GM21423 (cell line): ENCODE results near the gene ZNF598.

Source experiments
- ATAC-seq: cut with Tn5 transposase; IDR thresholded peaks from one replicate; pipeline ENCODE4 v1.9.1; 2021; ENCODE audit warnings: mild to moderate bottlenecking, moderate library complexity; ENCODE audit not compliant: unreplicated experiment

ZNF598 gene

DNA sequence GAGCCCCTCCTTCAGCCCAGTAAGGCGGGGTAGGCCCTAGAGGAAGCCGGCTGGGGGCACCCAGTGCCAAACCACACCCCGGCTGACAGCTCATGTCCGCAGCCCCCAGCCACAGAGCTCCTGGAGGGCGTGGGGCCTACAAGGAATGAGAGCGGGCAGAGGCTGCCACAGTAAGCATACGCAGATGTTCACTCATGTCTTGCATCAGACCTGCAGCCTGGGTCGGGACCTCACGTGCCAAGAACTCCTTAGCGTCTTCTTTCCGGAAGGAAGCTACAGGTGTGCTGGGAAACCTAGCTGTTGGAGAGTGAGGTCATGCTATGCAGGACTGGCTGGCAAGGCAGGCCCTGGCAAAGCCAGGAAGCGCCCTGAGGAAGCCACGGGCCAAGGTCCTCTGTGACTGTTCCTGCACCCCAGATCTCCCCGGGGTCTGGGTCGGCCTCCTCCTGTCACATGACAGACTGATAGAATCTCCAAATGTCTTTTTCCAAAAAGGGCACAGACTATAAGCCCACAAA, 1.6 kb downstream of the ZNF598 start:
- no peak for ATAC-seq

GRCh38 chr16:2007081-2007836, 2.4 kb downstream of the ZNF598 start:
- ATAC-seq, result no peak

DNA sequence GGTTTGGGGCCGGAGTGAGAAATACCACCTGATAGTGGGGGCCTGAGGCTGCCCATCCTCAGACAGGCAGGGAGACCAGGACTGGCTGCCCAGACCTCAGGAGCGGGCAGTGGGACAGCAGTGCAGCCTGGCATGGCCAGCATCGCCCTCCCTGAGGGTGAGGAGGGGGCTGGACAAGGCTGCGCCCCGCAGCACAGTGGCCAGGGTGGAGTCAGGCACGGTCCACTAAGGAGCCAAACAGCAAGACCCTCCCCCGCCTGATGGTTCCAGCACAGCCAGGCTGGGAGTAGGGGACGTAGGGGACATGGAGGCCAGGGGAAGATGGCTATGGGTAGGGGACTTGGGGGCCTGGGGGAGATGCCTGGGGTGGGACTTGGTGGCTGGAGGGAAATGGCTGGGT, 3.3 kb downstream of the ZNF598 start:
- no peak for ATAC-seq

GRCh38 chr16:2005646-2006045, 4.0 kb downstream of the ZNF598 start:
- no peak for ATAC-seq

GRCh38 chr16:2004795-2005517, 4.7 kb downstream of the ZNF598 start:
- ATAC-seq, result no peak

DNA sequence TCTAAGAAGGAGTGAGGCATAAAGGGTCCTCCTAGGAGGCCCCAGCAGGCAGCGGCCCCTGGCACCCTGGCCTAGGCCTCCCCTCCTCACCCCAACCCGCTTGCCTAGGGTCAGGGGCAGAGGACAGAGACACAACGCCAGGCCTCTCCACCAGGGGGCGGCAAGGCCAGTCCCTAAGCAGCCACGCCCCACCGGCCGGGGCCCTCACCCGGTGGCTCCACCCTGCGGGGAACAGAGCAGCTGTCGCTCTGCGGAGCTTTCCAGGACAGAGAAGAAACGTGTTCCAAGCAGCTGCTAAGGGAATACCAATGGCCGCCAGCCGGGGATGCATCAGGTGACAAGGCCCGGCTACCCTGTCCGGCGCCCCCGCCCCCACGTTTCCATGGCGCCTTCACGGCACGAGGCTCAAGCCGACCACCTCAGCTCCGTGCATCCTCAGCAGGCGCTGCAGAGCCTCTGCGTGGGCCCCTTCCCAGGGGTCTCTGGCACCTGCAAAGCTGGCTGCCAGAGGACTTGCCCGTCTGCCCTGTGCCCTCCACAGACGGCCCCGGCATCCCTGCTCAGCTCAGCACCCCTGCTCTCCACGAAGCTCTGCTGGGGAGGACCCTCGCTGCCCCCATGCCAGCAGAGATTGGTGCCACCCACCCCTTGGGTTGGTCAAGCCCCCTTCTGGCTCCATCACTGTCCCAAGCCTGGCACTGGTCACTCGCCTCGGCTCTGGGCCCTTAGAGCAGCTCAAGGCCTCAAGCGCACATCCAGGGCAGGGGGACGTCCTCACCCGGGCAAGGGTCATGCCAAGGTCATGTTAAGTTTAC, 5.6 kb downstream of the ZNF598 start:
- ATAC-seq, result peak; percentile 46

DNA sequence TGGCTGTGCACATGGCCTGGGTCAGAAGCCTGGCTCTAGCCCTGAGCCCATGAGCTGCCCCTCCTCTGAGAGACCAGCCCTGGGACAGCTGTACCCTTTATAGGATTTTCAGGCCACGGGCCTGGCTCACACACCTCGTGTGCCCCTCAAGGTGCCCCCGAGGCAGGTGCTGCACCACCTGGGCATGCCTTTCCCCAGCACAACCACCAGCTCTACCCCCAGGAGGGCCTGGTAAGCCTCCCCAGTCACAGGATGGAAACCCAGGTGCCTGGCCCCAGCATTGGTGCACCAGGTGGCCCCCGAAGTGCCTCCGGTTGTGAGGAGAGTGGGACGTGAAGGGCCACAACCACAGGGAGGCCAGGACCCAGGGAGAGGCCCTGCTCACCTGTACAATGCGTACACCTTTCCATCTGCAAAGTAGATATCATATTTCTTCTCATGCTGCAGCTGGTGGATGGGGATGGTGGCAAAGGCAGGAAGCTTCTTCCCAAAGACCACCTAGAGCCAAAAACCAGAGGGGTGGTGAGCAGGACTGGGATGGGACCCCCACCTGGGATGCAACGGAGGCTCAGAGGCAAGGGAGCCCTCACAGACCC, 6.3 kb downstream of the ZNF598 start:
- ATAC-seq, result no peak

GRCh38 chr16:2002406-2003230, 7.0 kb downstream of the ZNF598 start:
- no peak for ATAC-seq

- no peak for ATAC-seq
These were observed 7.9 kb downstream of the ZNF598 start for GRCh38 chr16:2001456-2002355.

- no peak for ATAC-seq
These were observed 8.6 kb downstream of the ZNF598 start for GRCh38 chr16:2001035-2001434.

GRCh38 chr16:1999866-2000514, 9.6 kb downstream of the ZNF598 start:
- no peak for ATAC-seq

DNA sequence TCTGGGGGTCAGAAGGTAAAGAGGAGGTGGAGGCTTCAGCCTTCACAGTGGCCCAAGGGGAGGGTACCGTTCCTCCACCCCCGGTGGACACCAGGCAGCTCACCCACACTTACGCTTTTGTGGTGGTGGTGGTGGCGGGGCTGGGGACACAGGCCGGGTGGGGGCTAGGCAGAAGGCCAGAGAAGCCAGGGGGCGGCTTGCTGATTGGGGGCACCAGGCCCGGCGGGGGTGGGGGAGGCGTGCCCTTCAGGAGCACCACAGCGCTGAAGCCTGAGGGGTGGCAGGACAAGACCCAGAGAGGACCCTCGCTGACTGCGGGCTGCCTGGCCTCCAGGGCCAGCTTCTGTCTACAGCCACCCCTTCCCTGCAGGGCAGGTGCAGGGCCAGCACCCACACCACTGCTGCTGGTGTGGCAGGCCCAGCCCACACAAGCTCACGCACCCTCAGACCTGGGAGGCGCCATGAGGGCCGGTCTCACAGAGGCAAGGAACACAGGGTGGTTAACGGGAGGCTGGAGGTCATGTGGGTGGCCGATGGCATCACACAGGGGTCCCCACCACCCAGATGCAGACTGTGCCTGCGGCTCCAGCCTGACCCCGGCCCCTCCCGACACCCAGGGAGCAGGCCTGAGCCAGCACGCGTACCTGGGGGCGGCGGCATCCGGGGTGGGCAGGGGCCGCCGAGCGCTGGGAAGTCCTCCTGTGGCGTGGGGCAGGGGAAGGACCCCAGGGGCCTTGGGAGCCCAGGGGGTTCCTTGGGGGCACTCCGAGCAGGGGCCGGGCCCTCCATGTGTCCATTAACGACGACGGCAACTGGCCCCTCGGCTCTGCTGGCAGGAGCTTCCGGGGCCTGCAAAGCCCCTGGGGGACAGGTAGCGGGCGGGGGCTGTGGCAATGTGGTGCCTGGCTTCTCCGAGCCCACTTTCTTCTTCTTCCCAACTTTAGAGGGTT, 10.5 kb downstream of the ZNF598 start:
- no peak for ATAC-seq

- ATAC-seq, result no peak
These were observed 11.2 kb downstream of the ZNF598 start for GRCh38 chr16:1998360-1998835.

DNA sequence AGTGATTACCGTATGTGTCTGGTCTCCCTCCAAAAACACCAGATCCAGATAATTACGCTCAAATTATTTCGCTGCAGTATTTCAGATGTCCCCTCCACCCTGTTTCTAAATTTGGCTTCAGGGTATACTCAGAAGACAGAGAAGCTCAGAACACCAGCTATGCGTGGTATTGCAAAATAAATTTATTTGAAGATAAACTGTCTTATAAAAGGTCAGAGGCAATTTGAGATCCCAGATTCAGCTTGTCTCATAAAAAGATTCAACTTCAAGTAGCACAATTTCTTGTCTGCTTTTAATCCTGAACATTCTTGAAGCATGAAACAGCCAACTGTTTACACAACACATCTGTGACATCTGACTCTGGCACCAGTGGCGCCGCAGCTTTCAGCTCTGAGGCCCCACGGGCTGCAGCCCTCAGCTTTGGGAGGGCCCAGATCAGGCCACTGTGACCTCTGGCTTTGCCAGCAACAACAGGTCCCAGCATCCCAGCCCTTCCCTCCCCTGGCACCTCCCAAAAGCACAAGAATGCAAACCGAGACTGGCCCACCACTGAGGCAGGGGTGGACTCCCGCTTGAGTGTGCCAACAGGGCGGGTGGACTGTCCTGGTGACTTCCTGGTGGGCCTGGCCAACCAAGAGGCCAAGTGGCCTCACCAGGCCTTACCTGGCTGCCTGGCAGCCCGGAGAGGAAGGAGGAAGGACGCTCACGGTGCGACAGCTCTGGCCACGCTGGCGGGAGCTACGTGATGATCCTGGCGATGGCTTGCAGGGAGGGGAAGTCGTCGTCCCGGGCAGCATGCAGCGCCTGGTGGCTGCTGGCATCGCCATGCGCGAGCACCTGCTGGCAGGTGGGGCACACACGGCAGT, 11.9 kb downstream of the ZNF598 start:
- ATAC-seq, result no peak

GRCh38 chr16:1993731-1994131, 15.9 kb downstream of the ZNF598 start:
- ATAC-seq, result no peak

DNA sequence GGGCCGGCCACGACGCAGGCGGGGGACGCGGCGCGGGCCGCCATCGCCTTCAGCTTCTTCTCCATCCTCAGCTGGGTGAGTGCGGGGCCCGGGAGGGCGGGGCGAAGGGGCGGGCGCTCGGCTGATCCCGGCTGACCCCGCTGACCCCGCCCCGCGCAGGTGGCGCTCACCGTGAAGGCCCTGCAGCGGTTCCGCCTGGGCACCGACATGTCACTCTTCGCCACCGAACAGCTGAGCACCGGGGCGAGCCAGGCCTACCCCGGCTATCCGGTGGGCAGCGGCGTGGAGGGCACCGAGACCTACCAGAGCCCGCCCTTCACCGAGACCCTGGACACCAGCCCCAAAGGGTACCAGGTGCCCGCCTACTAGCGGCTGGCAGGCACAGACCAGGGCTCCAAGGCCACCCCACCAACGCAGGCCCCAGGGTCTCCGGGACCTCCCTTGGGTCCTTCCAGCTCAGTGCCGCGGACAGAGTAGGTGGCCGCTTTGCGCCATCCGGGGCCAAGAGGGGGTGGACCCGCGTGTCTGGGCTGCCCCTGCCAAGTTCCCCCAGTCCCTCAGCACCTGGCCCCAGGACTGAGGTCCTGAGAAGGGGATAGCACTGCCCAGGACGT, 16.8 kb downstream of the ZNF598 start:
- ATAC-seq, result no peak
